ENCODE results near the gene CDH1.

DNA sequence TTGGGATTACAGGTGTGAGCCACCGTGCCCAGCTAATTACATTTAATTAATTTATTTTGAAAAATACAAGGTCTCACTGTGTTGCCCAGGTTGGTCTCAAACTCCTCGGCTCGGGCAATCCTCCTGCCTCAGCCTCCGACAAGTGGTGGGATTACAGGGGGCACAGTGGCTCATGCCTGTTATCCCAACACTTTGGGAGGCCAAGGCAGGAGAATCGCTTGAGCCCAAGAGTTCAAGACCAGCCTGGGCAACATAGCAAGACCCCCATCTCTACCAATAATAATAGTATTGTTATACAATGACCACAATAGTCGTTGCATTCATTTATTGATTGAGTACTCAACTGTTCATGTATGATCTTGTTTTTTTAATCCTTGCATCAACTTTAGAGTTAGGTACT lies 22.0 kb downstream of the CDH1 start:
- TF ChIP-seq CTCF (IDR thresholded peaks at IDR 0.05) (no peak), POLR2A (IDR thresholded peaks at IDR 0.05) (no peak)
